Caki2 (cell line): ENCODE data around the gene PGLYRP1. TPM values are rescaled to one million over a fixed set of nuclear protein-coding genes. Genes with fewer than 3 reads are reported as not detected.

Experiments used
- DNase-seq: peaks from one replicate; pipeline ENCODE4 v3.0.0-alpha.2; 2015; ENCODE audit warnings: low read depth
- in situ Hi-C: cut with HindIII; loops from 2 replicates; pipeline ENCODE4 v1.10.0; 2016; ENCODE audit warnings: low sequenced_read_pairs, low pct_unique_long_range_greater_than_20kb, mixed read lengths
- total RNA-seq: library from RNA; depleted of rRNA; stranded (reverse); fragments of >200 nt; shearing (Covaris generic); gene quantifications from 2 replicates; pipeline ENCODE4 v1.2.3, GENCODE V29; 2014; ENCODE audit warnings: low replicate concordance; rRNA removed

PGLYRP1 gene
- total RNA-seq, 1 experiment from 2014 or later, result not detected

DNA sequence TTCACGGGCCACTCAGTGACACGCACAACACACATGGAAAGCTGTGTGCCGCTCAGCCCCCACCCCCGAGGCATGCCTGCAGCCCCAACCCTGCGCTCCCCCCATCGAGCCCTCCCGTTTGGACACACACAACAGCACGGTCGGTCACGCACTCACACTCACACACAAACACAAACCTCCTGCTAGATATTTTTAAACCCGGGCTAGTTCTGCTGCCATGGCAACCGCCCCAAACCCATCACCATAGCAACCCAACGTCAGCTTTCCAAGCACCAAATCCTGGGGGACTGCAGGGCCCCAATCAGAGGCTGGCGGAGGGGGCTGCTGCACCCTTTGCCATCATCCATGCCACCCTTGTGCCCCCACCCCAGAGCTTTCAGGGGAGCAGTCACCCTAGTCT, 46.7 kb downstream of the PGLYRP1 start:
- no peak for DNase-seq
- in situ Hi-C loops, result no loop called here

DNA sequence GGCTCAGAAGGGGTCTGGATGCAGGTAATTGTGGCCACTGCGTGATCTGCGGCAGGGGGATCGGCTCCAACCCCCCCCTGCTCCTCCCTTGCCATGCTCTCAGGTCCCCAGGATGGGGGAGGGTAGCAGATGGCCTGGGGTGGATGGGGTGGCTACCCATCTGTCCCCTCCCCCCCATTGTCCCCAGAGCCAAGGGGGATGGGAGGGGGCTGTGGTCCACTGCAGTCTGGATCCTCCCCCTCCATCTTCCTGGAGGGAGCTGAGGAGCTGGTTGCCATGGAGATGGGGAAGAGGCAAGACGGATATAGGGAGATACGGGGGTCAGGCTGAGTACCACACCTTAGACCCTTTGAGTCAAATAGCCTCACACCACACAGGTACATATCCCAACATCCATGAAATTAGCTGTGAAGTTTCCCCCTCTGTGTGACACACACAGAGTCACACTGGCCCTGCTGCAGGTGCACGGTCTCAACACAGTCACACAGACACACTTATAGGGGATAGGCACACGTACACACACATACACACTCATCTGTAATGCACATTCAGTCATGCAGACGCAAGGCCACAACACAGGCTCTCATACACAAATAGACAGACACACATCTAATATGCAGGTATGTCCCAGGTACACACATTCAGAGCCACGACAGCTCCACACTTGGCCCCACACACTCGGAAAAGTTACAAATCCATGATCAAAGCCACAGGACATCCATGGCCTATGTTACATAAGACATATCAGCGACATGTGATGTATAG, 47.4 kb downstream of the PGLYRP1 start:
- in situ Hi-C loops, result no loop called here
- DNase-seq, result no peak

DNA sequence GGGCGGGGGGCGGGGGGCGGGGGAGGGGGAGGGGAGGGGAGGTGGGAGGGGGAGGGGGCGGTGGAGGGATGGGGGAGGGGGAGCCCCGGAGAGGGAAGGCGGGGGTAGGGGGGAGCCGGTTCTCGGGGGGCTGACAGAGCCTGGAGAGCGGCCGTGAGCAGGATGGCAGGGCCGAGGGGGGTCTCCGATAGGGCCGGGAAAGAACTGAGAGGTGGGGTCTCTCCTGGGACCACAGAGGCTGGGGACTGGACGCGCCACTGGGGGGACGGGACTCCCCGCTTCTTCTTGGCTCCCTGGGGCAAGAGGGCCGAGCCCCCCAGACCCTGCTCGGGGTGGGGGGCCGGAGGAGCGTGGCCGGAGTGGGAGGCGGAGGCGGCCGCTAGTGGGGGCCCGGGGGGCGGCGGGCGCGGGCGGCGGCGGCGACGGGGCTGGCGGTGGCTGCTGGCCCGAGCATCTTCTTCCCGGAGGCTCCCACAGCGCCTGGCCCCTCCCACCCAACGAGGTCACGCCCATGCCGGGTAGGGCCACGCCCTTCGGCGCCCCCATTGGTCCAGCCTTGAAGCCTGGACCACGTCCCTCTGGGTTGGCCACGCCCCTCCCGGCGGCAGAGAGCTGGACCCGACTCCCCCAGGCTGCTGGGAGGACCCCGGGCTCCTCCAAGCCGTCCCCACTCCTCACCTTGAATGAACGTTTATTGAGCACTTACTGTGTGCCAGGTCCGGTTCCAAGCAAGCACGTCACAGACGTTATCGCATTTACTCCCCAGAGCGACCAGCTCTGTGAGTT, 49.1 kb downstream of the PGLYRP1 start, which contains the start of gene NOVA2:
Gene NOVA2, minus strand, starts transcription at position 313 of the 786 bp plus-strand sequence. CDS start 514 bp downstream, outside the sequence.
- in situ Hi-C loops, result no loop called here
- peak; percentile 70 for DNase-seq

DNA sequence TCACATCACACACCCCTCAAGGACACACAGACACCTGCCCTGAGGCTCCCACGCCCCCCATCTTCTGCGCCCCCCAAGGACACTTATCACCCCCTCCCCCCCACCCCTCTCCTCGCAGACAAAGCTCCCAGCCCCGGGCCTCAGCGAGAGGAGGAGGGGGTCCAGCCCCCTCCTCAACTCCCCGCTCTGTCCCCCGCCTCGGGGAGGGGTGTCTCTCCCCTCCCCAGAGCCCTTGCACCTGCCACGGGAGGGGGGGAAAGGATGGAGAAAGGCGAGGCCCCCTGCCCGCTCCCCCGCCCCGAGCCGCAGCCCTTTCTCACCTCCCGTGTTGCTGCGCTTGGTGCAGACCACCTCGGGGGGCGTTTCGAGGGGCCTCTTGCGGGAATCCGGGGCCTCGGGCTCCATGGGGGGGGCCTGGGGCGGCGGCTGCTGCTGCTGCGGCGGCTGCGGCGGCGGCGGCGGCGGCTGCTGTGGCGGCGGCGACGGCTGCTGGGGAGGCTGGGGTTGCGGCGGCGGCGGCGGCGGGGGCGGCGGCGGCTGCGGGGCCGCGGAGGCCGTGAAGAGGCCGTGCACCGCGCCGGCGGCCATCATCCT, 49.8 kb downstream of the PGLYRP1 start:
- no peak for DNase-seq
- in situ Hi-C loops, result no loop called here

DNA sequence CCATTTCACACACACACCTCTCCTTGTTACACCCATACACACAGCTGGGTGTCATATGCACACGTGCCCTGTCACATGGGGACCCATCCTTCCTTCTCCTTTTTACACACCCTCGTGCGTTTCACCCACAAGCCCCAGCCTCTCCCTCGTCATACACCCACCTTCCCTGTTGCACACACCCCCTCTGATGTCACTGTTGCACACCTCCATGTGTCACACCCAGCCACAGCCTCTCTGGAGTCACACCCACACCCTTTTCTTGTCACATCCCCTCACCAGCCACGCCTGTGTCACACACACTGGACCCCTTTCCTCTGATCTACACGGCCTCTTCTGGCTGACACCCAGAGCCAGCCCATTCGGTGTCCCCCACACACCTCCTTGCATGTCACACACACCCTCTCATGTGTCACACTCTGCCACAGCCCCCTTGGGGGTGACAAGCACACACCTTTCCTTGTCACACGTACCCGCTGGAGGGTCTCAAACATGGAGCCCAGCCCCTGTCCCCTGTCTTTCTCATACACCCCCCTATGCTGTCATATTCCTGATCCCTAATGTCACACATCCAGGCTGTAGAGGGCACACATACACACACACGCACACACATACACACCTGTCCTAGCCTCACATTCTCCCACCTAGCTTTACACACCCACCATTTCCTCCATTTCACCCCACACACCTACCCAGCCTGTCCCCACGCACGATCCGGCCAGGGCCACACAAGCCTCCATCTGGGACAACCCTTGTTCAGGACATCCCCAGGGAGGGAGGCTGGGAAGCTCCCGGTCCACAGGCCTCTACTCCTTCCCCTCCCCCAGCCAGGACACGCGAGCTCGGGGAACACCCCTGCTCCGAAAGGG, 50.5 kb downstream of the PGLYRP1 start:
- in situ Hi-C loops, result no loop called here
- no peak for DNase-seq

DNA sequence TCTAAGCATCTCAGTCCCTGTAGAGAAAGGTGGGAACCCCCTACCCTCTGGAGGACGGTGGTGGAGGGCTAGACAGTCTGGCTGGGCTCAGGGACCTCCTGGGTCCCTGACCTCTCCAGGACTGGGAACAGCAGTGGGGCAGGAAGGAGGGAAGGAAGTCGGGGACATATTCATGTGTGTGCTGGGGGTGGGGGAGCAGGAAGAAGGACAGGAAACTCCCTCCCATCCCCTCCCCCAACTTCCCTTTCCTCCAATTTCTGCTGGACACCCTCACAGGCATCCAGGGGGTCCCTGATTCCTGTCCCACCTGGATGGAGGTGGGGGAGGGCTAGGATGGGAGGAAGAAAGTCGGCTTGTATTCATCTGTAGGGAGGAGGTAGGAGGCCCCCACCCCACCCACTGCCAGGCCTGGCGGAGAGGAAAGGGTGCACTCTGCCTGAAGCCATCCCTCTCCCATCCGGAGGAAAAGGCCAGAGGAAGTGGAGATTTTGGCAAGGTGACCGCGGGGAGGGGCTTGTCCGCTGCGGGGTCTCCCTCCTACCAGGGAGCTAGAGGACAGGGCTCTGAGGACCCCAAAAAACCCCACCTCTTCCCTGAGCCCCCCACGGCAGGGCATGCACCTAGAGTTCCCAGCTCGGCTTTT, 51.5 kb downstream of the PGLYRP1 start:
- in situ Hi-C loops, result no loop called here
- no peak for DNase-seq

DNA sequence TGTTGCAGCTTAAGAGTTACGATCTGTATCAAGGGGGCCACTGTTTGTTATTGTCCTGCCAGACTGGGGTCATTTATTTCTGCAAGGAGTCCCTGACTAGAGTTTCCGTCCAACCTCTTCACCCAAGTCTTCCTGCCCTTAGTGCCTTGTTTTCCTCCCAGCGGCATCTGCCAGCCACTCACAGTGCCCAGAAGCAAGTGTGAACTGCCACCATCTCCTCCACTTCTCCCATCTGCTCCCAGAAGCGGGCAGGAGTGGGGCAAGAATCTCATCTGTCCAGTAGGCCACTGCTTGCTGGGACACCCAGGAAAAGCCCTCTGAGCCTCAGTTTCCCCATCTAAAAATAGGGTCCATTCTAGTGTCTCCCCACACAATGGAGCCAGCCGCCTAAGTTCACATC, 53.2 kb downstream of the PGLYRP1 start:
- DNase-seq, result no peak
- in situ Hi-C loops, result no loop called here

Other genes with a start within 250 kb of the PGLYRP1 start
- 4.8 and 9.1 TPM in 2 replicates for gene DMPK, start 240.6 kb downstream of the PGLYRP1 start, total RNA-seq
- 22.3 and 25.6 TPM in 2 replicates for gene DMWD, start 230.2 kb downstream of the PGLYRP1 start, total RNA-seq
- not detected in 2 replicates for gene RSPH6A, start 207.7 kb downstream of the PGLYRP1 start, total RNA-seq
- gene SYMPK, start 159.9 kb downstream of the PGLYRP1 start, total RNA-seq, result 75.2 and 83.9 TPM in 2 replicates
- 0.14 TPM in 1 of 2 replicates, not detected in the other for gene FOXA3, start 158.7 kb downstream of the PGLYRP1 start, total RNA-seq
- gene IRF2BP1, start 136.9 kb downstream of the PGLYRP1 start, total RNA-seq, result 42.5 and 60.5 TPM in 2 replicates
- 2.4 and 6.0 TPM in 2 replicates for gene MYPOP, start 120.4 kb downstream of the PGLYRP1 start, total RNA-seq
- not detected in 2 replicates for gene NANOS2, start 108.3 kb downstream of the PGLYRP1 start, total RNA-seq
- gene NOVA2, start 49.2 kb downstream of the PGLYRP1 start, total RNA-seq, result not detected in 2 replicates
- 11.1 and 17.0 TPM in 2 replicates for gene CCDC61, start 27.6 kb downstream of the PGLYRP1 start, total RNA-seq
- gene IGFL4, start 17.9 kb upstream of the PGLYRP1 start, total RNA-seq, result not detected in 2 replicates
- gene IGFL3, start 101.6 kb upstream of the PGLYRP1 start, total RNA-seq, result not detected in 2 replicates
- not detected in 2 replicates for gene IGFL2, start 125.2 kb upstream of the PGLYRP1 start, total RNA-seq
- not detected in 2 replicates for gene IGFL1, start 206.7 kb upstream of the PGLYRP1 start, total RNA-seq